Astrocyte of the cerebellum (primary cell): Measurements from ENCODE around the gene PCGF2.

Experiments
- DNase-seq: peaks from one replicate; pipeline ENCODE4 v3.0.0-alpha.2; 2011; ENCODE audit warnings: low read depth
- H3K4me3 ChIP-seq: 2 replicates; pipeline ENCODE4 v1.5.1; 2011; ENCODE audit warnings: mild to moderate bottlenecking, low read depth, low read length, moderate library complexity
- in situ Hi-C: cut with HindIII; loops from 2 replicates; pipeline ENCODE4 v1.10.0; 2017; ENCODE audit warnings: low sequenced_read_pairs
- TF ChIP-seq, protein P1 (sequence below): IDR thresholded peaks from 2 replicates; pipeline ENCODE4 v1.5.1; 2012; ENCODE audit warnings: low read length, low read depth, moderate library complexity, mild to moderate bottlenecking; ENCODE audit errors: missing control alignments

Gene PCGF2

DNA sequence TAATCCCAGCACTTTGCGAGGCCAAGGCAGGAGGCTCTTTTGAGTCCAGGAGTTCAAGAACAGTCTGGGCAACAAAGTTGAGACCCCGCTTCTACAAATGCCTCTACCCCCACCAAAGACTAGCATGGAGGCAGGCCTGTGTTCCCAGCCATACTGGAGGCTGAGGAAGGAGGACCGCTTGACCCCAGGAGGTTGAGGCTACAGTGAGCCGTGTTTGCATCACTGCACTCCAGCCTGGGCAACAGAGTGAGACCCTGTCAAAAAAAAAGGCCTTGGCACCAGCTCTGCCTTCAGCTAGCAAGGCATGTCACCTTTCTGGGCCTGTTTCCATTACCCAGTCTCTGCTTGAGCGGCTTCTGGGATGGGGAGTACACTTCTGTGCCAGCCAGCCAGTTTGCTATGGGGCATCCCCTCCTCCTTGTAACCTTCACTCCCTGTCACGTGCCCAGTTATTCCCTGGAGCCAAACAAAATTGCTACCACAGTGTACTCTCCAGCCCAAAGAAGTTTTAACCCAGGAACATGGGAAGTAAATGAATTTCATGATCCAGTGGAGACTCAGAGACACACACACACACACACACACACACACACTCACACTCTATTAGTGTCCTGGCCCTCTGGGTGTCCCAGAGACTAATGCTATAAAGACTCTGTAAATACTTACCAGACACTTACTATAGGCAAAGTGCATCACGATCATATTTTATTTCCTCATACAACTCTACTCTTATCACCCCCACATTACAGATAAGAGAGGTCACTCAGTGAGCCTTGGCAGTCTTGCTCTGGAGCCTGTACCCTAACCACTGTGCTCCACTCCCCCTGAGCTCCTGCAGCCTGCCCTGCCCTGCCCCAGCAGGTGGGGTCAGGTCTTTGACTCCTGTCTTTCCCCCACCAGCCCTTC is 15.5 kb downstream of the PCGF2 start:
- no peak overlapping the region for H3K4me3 ChIP-seq
- in situ Hi-C loops, result no loop called here
- no peak for DNase-seq
- TF ChIP-seq, protein P1, sequence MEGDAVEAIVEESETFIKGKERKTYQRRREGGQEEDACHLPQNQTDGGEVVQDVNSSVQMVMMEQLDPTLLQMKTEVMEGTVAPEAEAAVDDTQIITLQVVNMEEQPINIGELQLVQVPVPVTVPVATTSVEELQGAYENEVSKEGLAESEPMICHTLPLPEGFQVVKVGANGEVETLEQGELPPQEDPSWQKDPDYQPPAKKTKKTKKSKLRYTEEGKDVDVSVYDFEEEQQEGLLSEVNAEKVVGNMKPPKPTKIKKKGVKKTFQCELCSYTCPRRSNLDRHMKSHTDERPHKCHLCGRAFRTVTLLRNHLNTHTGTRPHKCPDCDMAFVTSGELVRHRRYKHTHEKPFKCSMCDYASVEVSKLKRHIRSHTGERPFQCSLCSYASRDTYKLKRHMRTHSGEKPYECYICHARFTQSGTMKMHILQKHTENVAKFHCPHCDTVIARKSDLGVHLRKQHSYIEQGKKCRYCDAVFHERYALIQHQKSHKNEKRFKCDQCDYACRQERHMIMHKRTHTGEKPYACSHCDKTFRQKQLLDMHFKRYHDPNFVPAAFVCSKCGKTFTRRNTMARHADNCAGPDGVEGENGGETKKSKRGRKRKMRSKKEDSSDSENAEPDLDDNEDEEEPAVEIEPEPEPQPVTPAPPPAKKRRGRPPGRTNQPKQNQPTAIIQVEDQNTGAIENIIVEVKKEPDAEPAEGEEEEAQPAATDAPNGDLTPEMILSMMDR, result no peak

- H3K4me3 ChIP-seq, result no peak overlapping the region
- DNase-seq, result no peak
- in situ Hi-C loops, result no loop called here
- TF ChIP-seq, protein P1, result no peak
Observed at GRCh38 chr17:38731526-38732294, 16.4 kb downstream of the PCGF2 start.

DNA sequence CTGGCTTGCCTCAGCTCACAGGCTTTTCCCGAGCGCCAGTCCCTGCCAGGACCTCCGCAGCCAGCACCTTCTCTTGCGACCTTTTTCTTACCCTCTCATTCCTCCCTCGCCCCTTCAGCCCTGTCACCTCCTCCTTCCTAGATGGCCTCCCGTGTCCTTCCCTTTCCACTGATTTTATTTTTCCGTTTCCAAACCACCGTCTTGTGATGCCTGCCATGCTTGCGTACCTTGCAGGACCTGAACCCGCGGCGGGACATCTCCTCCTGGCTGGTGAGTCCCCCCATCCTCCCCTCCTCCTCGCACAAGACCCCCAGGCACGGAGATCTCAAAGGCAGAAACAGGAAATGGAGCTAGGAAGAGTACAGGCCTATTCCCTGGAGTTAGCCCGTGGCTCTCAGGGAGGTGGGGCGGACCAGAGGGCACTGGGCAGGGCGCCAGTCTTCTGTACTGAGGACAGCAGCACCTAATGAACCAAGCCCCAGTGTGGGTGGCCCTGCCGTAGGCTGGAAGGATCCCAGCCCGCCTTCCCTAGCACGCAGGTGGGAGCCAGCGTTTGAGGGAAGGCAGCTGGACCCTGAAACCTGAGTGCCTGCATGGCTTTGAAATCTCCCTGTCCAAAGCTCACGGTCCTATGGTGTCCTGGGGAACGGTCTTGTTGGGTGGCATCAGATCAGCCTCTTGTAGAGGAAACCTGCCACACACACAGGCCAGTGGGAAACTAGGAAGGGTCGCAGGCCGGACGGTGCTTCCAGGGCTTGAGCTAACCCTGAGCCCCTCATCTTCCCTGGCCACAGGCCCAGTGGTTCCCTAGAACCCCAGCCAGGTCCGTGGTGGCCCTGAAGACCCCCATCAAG is 17.4 kb downstream of the PCGF2 start:
- DNase-seq, result no peak
- TF ChIP-seq, protein P1, result no peak
- peak overlapping the region; percentile 48 for H3K4me3 ChIP-seq
- in situ Hi-C loops, result no loop called here

DNA sequence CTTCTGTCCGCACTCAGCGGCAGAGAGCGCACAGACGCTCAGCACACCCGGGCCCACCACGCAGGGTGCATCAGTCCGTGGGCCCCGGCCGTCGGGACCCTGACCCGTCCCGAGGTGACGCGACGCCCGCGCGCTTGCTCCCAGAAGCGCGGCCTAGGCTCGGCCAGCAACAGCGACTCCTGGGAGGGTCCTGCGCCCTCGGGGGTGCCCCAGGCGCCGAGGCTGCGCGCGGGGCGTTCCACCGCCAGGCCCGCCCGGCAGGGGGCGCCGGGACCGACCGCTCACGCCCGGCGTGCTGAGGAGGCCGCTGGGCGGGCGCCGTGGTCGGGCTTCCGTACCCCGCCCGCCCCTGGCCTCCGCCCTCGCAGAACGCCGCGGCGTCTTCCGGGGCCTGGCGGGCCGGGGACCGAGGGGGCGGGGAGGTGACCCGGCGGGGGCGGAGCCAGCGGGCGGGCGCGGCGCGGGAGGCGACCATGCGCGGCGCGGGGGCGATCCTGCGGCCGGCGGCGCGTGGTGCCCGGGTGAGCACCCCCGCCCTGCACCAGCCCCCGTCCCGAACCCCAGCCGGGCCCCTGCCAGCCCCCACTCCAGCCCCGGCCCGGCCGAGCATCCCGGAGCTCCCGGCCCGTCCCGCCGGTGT is 18.1 kb downstream of the PCGF2 start, which contains the start of gene CISD3:
CISD3 (plus strand) TSS at position 456 of the 640 bp plus-strand sequence; CDS start at position 474, 18 bp downstream.
- H3K4me3 ChIP-seq, result peak within 1 kb of the TSS; percentile 48
- TF ChIP-seq, protein P1, result peak; percentile 33
- in situ Hi-C loops, result no loop called here
- no peak for DNase-seq

- TF ChIP-seq, protein P1, result no peak
- peak overlapping the region; percentile 48 for H3K4me3 ChIP-seq
- DNase-seq, result no peak
- in situ Hi-C loops, result no loop called here
Observed at GRCh38 chr17:38729368-38729885, 18.7 kb downstream of the PCGF2 start.
